Gastrocnemius medialis (tissue), 4 donors: Measurements from ENCODE around the gene FBXO17. TPM values are rescaled to one million over a fixed set of nuclear protein-coding genes. Genes with fewer than 3 reads are reported as not detected.

Experiments used
- ATAC-seq, 2 donors: fragments of 150-250 bp; one replicate each; pipeline ENCODE4 v1.9.1; 2016
- DNase-seq, 2 donors: peaks; one replicate each; pipeline ENCODE4 v3.0.0-alpha.2; 2019
- H3K27ac ChIP-seq, 4 donors: fragments of 200-600 bp; sonication (generic); 1 replicate in 1 of 4; 2 replicates in 3 of 4; pipeline ENCODE4 v1.5.1; 2016 to 2018; ENCODE audit warnings: mild to moderate bottlenecking in 2 of 4, moderate library complexity in 1 of 4
- H3K27me3 ChIP-seq, 3 donors: fragments of 200-600 bp; sonication (generic) in 2 of 3; 1 replicate in 1 of 3; 2 replicates in 2 of 3; pipeline versions ENCODE4 v1.5.1 to v1.6.0; 2016 to 2019; ENCODE audit warnings: mild to moderate bottlenecking in 1 of 3, moderate library complexity in 1 of 3
- H3K36me3 ChIP-seq, 2 donors: fragments of 200-600 bp; sonication (generic) in 1 of 2; one replicate each; pipeline ENCODE4 v1.5.1; 2017 to 2018
- H3K4me1 ChIP-seq, 2 donors: fragments of 200-600 bp; sonication (generic) in 1 of 2; one replicate each; pipeline ENCODE4 v1.5.1; 2016 to 2017; ENCODE audit warnings: mild to moderate bottlenecking in 2 of 2
- H3K4me3 ChIP-seq, 4 donors: fragments of 200-600 bp; sonication (generic) in 3 of 4; 1 replicate in 1 of 4; 2 replicates in 3 of 4; pipeline ENCODE4 v1.5.1; 2016 to 2019; ENCODE audit warnings: mild to moderate bottlenecking in 2 of 4
- H3K9me3 ChIP-seq, 3 donors: fragments of 200-600 bp; sonication (generic) in 2 of 3; 1 replicate in 1 of 3; 2 replicates in 2 of 3; pipeline ENCODE4 v1.5.1; 2016 to 2019
- CTCF ChIP-seq, 5 experiments: fragments of 450-650 bp in 3 of 5; fragments of 200-600 bp in 2 of 5; sonication (generic) in 2 of 5; IDR thresholded peaks in 4 of 5; conservative IDR thresholded peaks in 1 of 5; 1 replicate in 4 of 5; 2 replicates in 1 of 5; pipeline ENCODE4 v1.5.1; 2016 to 2019; ENCODE audit warnings: antibody characterized with exemption in 5 of 5, mild to moderate bottlenecking in 3 of 5, moderate library complexity in 3 of 5
- POLR2A ChIP-seq, 2 donors: fragments of 450-650 bp; IDR thresholded peaks; one replicate each; pipeline ENCODE4 v1.6.1; 2017; ENCODE audit warnings: antibody characterized with exemption in 2 of 2, mild to moderate bottlenecking in 2 of 2, moderate library complexity in 2 of 2
- in situ Hi-C, 4 donors: fragments of 200-750 bp; cut with MboI; loops; one replicate each; pipeline versions ENCODE4 v1.15.0 to v1.8.0; 2017; ENCODE audit warnings: low sequenced_read_pairs in 4 of 4
- intact Hi-C: fragments of 100-400 bp; cut with DNase I; formaldehyde crosslinking; loops from one replicate; pipeline ENCODE4 v1.15.1; 2023; ENCODE audit warnings: low total_unique reads
- total RNA-seq, 4 donors: library from RNA; depleted of rRNA; stranded (reverse); fragments of >200 nt; gene quantifications; one replicate each; pipeline versions ENCODE4 v1.1.0 to v1.2.3, GENCODE V29; 2016

FBXO17 gene
- total RNA-seq, 4 donors from 2014 or later = 1.6 to 4.2 (median 2.4) TPM

DNA sequence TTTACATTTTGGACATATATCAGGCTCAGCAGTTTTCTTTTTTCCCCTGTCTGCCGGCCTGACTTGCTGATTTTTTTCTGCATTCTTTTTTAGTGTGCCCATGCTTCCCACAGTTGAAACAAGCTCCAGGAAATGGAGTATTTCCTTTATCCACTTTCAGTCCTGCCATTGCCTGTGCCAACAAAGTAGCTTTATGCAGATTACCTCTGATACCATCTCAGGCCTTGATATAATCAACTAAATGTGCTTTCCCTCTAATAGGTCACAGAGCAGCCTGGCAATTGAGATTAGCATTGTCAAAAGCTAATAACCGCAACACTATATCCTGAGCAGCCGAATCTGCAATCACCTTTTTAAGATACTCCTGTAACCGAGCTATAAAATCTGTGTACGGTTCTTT, 35.6 kb downstream of the FBXO17 start:
- Histone ChIP-seq H3K36me3 (no peaks in the 10 kb centered on the region), H3K27ac (no peak overlapping the region), H3K4me3 (no peak overlapping the region), H3K27me3 (no peaks in the 10 kb centered on the region), H3K9me3 (no peaks in the 10 kb centered on the region), H3K4me1 (no peaks in the 10 kb centered on the region)
- intact Hi-C loops (no loop called here), in situ Hi-C loops (no loop called here)
- no peak for ATAC-seq
- TF ChIP-seq POLR2A (IDR thresholded peaks at IDR 0.05) (no peak), CTCF (IDR thresholded peaks at IDR 0.05 in 4 of 5, conservative IDR thresholded peaks at IDR 0.05 in 1 of 5) (no peak)
- DNase-seq = no peak

GRCh38 chr19:38933544-38933943, 42.0 kb downstream of the FBXO17 start:
- DNase-seq = no peak
- Histone ChIP-seq H3K27me3 (no peaks in the 10 kb centered on the region), H3K4me1 (peaks cover 14 to 17% of the 10 kb centered on the region in 2 donors), H3K9me3 (no peaks in the 10 kb centered on the region), H3K27ac (no peak overlapping the region), H3K4me3 (no peak overlapping the region), H3K36me3 (peaks cover 0 to 9% of the 10 kb centered on the region in 2 donors)
- TF ChIP-seq CTCF (IDR thresholded peaks at IDR 0.05 in 4 of 5, conservative IDR thresholded peaks at IDR 0.05 in 1 of 5) (no peak), POLR2A (IDR thresholded peaks at IDR 0.05) (no peak)
- no peak for ATAC-seq
- intact Hi-C loops (loop anchor here (5.0 kb wide), 2 partner anchors 101 to 531 kb away; partner anchors contain the start of genes ECH1 and FAM98C), in situ Hi-C loops (no loop called here)

- in situ Hi-C loops (no loop called here), intact Hi-C loops (loop anchor here (5.0 kb wide), 2 partner anchors 100 to 530 kb away; partner anchors contain the start of genes ECH1 and FAM98C)
- H3K4me3 ChIP-seq = no peak overlapping the region
- peaks cover 14 to 17% of the 10 kb centered on the region in 2 donors for H3K4me1 ChIP-seq
- no peak for TF ChIP-seq POLR2A (IDR thresholded peaks at IDR 0.05)
- TF ChIP-seq CTCF (IDR thresholded peaks at IDR 0.05 in 4 of 5, conservative IDR thresholded peaks at IDR 0.05 in 1 of 5) = peak in 1 of 5 experiments; percentile 19
- ATAC-seq (no peak), DNase-seq (no peak)
- no peaks in the 10 kb centered on the region for H3K27me3 ChIP-seq
- no peak overlapping the region for H3K27ac ChIP-seq
- H3K36me3 ChIP-seq = peaks cover 0 to 9% of the 10 kb centered on the region in 2 donors
- H3K9me3 ChIP-seq = no peaks in the 10 kb centered on the region
Measured at GRCh38 chr19:38932425-38933179, 42.9 kb downstream of the FBXO17 start.

DNA sequence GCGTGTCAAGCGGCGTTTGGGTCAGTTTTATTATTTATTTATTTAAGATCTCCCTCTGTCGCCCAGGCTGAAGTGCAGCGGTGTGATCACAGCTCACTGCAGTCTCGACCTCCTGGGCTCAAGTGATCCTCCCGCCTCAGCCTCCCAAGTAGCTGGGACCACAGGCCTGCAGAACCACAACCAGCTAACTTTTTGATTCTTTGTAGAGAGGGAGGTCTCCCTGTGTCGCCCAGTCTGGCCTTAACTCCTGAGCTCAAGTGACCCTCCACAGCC, 44.1 kb downstream of the FBXO17 start:
- Histone ChIP-seq H3K27ac (peak overlapping the region; percentile 81 to 94 (median 88)), H3K9me3 (no peaks in the 10 kb centered on the region), H3K4me1 (peaks cover 14 to 17% of the 10 kb centered on the region in 2 donors), H3K36me3 (peaks cover 0 to 9% of the 10 kb centered on the region in 2 donors), H3K27me3 (no peaks in the 10 kb centered on the region), H3K4me3 (peak overlapping the region; percentile 64 to 86 (median 76))
- TF ChIP-seq POLR2A (IDR thresholded peaks at IDR 0.05) = no peak
- TF ChIP-seq CTCF (IDR thresholded peaks at IDR 0.05 in 4 of 5, conservative IDR thresholded peaks at IDR 0.05 in 1 of 5) = no peak
- no peak for ATAC-seq
- in situ Hi-C loops = no loop called here
- DNase-seq = no peak
- intact Hi-C loops = loop anchor here (2.0 to 5.0 kb wide), 3 partner anchors 99 to 529 kb away; partner anchors contain the start of genes ECH1 and FAM98C
